Breast epithelium (tissue), 4 donors: ENCODE data around the gene SCN9A. TPM values are rescaled to one million over a fixed set of nuclear protein-coding genes. Genes with fewer than 3 reads are reported as not detected.

ENCODE experiments used
- DNase-seq, 2 donors: peaks; one replicate each; pipeline ENCODE4 v3.0.0-alpha.2; 2019; ENCODE audit warnings: low spot score in 2 of 2
- H3K27ac ChIP-seq, 2 donors: fragments of 200-600 bp; sonication (generic) in 1 of 2; one replicate each; pipeline ENCODE4 v1.5.1; 2016 to 2019; ENCODE audit warnings: mild to moderate bottlenecking in 1 of 2
- H3K27me3 ChIP-seq, 2 donors: fragments of 200-600 bp; sonication (generic) in 1 of 2; one replicate each; pipeline versions ENCODE4 v1.5.1 to v1.6.0; 2017 to 2019; ENCODE audit warnings: control low read depth in 1 of 2, mild to moderate bottlenecking in 1 of 2
- H3K36me3 ChIP-seq: fragments of 200-600 bp; one replicate; pipeline ENCODE4 v1.5.1; 2019
- H3K4me1 ChIP-seq, 2 donors: fragments of 200-600 bp; sonication (generic); one replicate each; pipeline ENCODE4 v1.5.1; 2016 to 2019; ENCODE audit warnings: control low read depth in 1 of 2
- H3K4me3 ChIP-seq, 3 donors: fragments of 200-600 bp; sonication (generic); 1 replicate in 2 of 3; 2 replicates in 1 of 3; pipeline ENCODE4 v1.5.1; 2016 to 2019; ENCODE audit warnings: mild to moderate bottlenecking in 3 of 3, moderate library complexity in 2 of 3
- H3K9me3 ChIP-seq, 2 donors: fragments of 200-600 bp; sonication (generic) in 1 of 2; one replicate each; pipeline ENCODE4 v1.5.1; 2016 to 2019; ENCODE audit warnings: control low read depth in 1 of 2
- CTCF ChIP-seq, 3 donors: fragments of 450-650 bp; IDR thresholded peaks; one replicate each; pipeline ENCODE4 v1.5.1; 2016 to 2017; ENCODE audit warnings: antibody characterized with exemption in 3 of 3, mild to moderate bottlenecking in 3 of 3, moderate library complexity in 3 of 3
- POLR2A ChIP-seq: fragments of 450-650 bp; IDR thresholded peaks from one replicate; pipeline ENCODE4 v1.6.1; 2016; ENCODE audit warnings: antibody characterized with exemption, mild to moderate bottlenecking, moderate library complexity
- POLR2AphosphoS5 ChIP-seq, 3 donors: sonication (generic); formaldehyde crosslinking; IDR thresholded peaks; one replicate each; pipeline ENCODE4 v1.6.1; 2017; ENCODE audit warnings: antibody characterized with exemption in 3 of 3
- intact Hi-C: fragments of 100-400 bp; cut with DNase I; formaldehyde crosslinking; loops from one replicate; pipeline ENCODE4 v1.15.1; 2023; ENCODE audit warnings: low total_unique reads
- total RNA-seq, 3 donors: library from RNA; depleted of rRNA; stranded (reverse); fragments of >200 nt; gene quantifications; one replicate each; pipeline ENCODE4 v1.1.0, GENCODE V29; 2016

SCN9A gene
- total RNA-seq, 3 donors from 2014 or later: 2.0 to 12.5 (median 3.5) TPM

- Histone ChIP-seq H3K4me1 (no peaks in the 10 kb centered on the region), H3K27me3 (no peaks in the 10 kb centered on the region), H3K27ac (no peak overlapping the region), H3K4me3 (no peak overlapping the region), H3K36me3 (no peaks in the 10 kb centered on the region), H3K9me3 (no peaks in the 10 kb centered on the region)
- intact Hi-C loops: no loop called here
- DNase-seq: no peak
- TF ChIP-seq CTCF (IDR thresholded peaks at IDR 0.05): no peak
- no peak for TF ChIP-seq POLR2A
- no peak for TF ChIP-seq POLR2AphosphoS5 (IDR thresholded peaks at IDR 0.05)
Observed at GRCh38 chr2:166405569-166405926, 29.8 kb upstream of the SCN9A start.

GRCh38 chr2:166404831-166405568 lies 29.3 kb upstream of the SCN9A start:
- intact Hi-C loops: loop anchor here (5.0 kb wide), 1 partner anchor 328 kb away; no protein-coding TSS in a partner anchor
- H3K27ac ChIP-seq: no peak overlapping the region
- H3K4me1 ChIP-seq: no peaks in the 10 kb centered on the region
- H3K4me3 ChIP-seq: no peak overlapping the region
- no peak for TF ChIP-seq POLR2AphosphoS5 (IDR thresholded peaks at IDR 0.05)
- no peak for TF ChIP-seq POLR2A
- TF ChIP-seq CTCF (IDR thresholded peaks at IDR 0.05): no peak
- H3K9me3 ChIP-seq: no peaks in the 10 kb centered on the region
- H3K36me3 ChIP-seq: no peaks in the 10 kb centered on the region
- DNase-seq: no peak
- no peaks in the 10 kb centered on the region for H3K27me3 ChIP-seq

GRCh38 chr2:166394245-166394644 lies 18.5 kb upstream of the SCN9A start:
- TF ChIP-seq POLR2AphosphoS5 (IDR thresholded peaks at IDR 0.05): no peak
- no peak for TF ChIP-seq CTCF (IDR thresholded peaks at IDR 0.05)
- TF ChIP-seq POLR2A: no peak
- no peak for DNase-seq
- intact Hi-C loops: loop anchor here (10.0 kb wide), 1 partner anchor 1631 kb away; no protein-coding TSS in a partner anchor
- H3K9me3 ChIP-seq: no peaks in the 10 kb centered on the region
- no peak overlapping the region for H3K27ac ChIP-seq
- no peak overlapping the region for H3K4me3 ChIP-seq
- no peaks in the 10 kb centered on the region for H3K4me1 ChIP-seq
- no peaks in the 10 kb centered on the region for H3K36me3 ChIP-seq
- no peaks in the 10 kb centered on the region for H3K27me3 ChIP-seq

- no peaks in the 10 kb centered on the region for H3K36me3 ChIP-seq
- no peak for DNase-seq
- intact Hi-C loops: loop anchor here (10.0 kb wide), 1 partner anchor 1632 kb away; no protein-coding TSS in a partner anchor
Observed at GRCh38 chr2:166393008-166393407, 17.3 kb upstream of the SCN9A start.

More at GRCh38 chr2:166393008-166393407, 17.3 kb upstream of the SCN9A start:
- Histone ChIP-seq H3K4me1 (no peaks in the 10 kb centered on the region), H3K4me3 (no peak overlapping the region), H3K27me3 (no peaks in the 10 kb centered on the region), H3K27ac (no peak overlapping the region), H3K9me3 (no peaks in the 10 kb centered on the region)
- no peak for TF ChIP-seq POLR2A
- TF ChIP-seq POLR2AphosphoS5 (IDR thresholded peaks at IDR 0.05): no peak
- TF ChIP-seq CTCF (IDR thresholded peaks at IDR 0.05): no peak
